Fibroblast of lung (primary cell): ENCODE results near the gene MANBA.
A peak's percentile ranks its signal among the peaks of the same experiment; 100 is the strongest.

ENCODE experiments used
- EZH2 ChIP-seq: IDR thresholded peaks from 2 replicates; pipeline ENCODE4 v1.5.1; 2012; ENCODE audit warnings: low read length, control low read depth, mild to moderate bottlenecking; ENCODE audit errors: missing control alignments
- TF ChIP-seq, protein P1 (sequence below), 2 donors: IDR thresholded peaks in 1 of 2; conservative IDR thresholded peaks in 1 of 2; 1 replicate in 1 of 2; 2 replicates in 1 of 2; pipeline ENCODE4 v1.5.1; 2011 to 2012; ENCODE audit warnings: low read length in 2 of 2, control low read depth in 1 of 2, inconsistent platforms in 1 of 2, low read depth in 1 of 2, mild to moderate bottlenecking in 1 of 2

- TF ChIP-seq, protein P1, sequence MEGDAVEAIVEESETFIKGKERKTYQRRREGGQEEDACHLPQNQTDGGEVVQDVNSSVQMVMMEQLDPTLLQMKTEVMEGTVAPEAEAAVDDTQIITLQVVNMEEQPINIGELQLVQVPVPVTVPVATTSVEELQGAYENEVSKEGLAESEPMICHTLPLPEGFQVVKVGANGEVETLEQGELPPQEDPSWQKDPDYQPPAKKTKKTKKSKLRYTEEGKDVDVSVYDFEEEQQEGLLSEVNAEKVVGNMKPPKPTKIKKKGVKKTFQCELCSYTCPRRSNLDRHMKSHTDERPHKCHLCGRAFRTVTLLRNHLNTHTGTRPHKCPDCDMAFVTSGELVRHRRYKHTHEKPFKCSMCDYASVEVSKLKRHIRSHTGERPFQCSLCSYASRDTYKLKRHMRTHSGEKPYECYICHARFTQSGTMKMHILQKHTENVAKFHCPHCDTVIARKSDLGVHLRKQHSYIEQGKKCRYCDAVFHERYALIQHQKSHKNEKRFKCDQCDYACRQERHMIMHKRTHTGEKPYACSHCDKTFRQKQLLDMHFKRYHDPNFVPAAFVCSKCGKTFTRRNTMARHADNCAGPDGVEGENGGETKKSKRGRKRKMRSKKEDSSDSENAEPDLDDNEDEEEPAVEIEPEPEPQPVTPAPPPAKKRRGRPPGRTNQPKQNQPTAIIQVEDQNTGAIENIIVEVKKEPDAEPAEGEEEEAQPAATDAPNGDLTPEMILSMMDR (conservative IDR thresholded peaks at IDR 0.05 in 1 of 2, IDR thresholded peaks at IDR 0.05 in 1 of 2; ENCODE audit: low read depth in 1 of 2, low read length in 2 of 2), result peak; percentile 38 to 52
- no peak for TF ChIP-seq EZH2
These were observed 135.4 kb downstream of the MANBA start for GRCh38 chr4:102625232-102625930.
